HEK293T (cell line): ENCODE measurements around the gene ACACB.

Source experiments
- CTCF ChIA-PET: fragments of 350-600 bp; formaldehyde crosslinking; extraction: SDS; loops from one replicate; lab custom pipeline; 2021; ENCODE audit warnings: antibody characterized with exemption, inconsistent platforms; lab: Yijun Ruan, JAX
- POLR2A ChIA-PET: fragments of 350-600 bp; formaldehyde crosslinking; extraction: SDS; loops from one replicate; lab custom pipeline; 2020; ENCODE audit warnings: antibody characterized with exemption, inconsistent platforms; lab: Yijun Ruan, JAX
- DNase-seq: peaks from one replicate; pipeline ENCODE4 v3.0.0; 2012; ENCODE audit warnings: mixed read lengths; ENCODE audit errors: extremely low spot score
- ARNT ChIP-seq: fragments of 450-650 bp; IDR thresholded peaks from 2 replicates; pipeline ENCODE4 v1.6.1; 2017; ENCODE audit warnings: mild to moderate bottlenecking
- BHLHE40 ChIP-seq: fragments of 450-650 bp; IDR thresholded peaks from 2 replicates; pipeline ENCODE4 v1.6.1; 2016; ENCODE audit warnings: mild to moderate bottlenecking, moderate library complexity, borderline replicate concordance
- CTBP1 ChIP-seq: fragments of 450-650 bp; IDR thresholded peaks from 2 replicates; pipeline ENCODE4 v1.6.1; 2016; ENCODE audit warnings: borderline replicate concordance
- ELF4 ChIP-seq: fragments of 450-650 bp; IDR thresholded peaks from 2 replicates; pipeline ENCODE4 v1.6.1; 2017; ENCODE audit warnings: antibody characterized with exemption
- FOXA1 ChIP-seq: fragments of 450-650 bp; IDR thresholded peaks from 2 replicates; pipeline ENCODE4 v1.6.1; 2016; ENCODE audit warnings: mild to moderate bottlenecking
- FOXK2 ChIP-seq: fragments of 450-650 bp; IDR thresholded peaks from 2 replicates; pipeline ENCODE4 v1.6.1; 2016; ENCODE audit warnings: mild to moderate bottlenecking
- FOXM1 ChIP-seq: fragments of 450-650 bp; IDR thresholded peaks from 2 replicates; pipeline ENCODE4 v1.6.1; 2017; ENCODE audit warnings: mild to moderate bottlenecking, borderline replicate concordance
- HDGF ChIP-seq: fragments of 450-650 bp; IDR thresholded peaks from 2 replicates; pipeline ENCODE4 v1.6.1; 2017; ENCODE audit warnings: antibody characterized with exemption, borderline replicate concordance
- L3MBTL2 ChIP-seq: fragments of 450-650 bp; conservative IDR thresholded peaks from 2 replicates; pipeline ENCODE4 v1.6.1; 2016; ENCODE audit warnings: mild to moderate bottlenecking
- LEF1 ChIP-seq: fragments of 450-650 bp; IDR thresholded peaks from 2 replicates; pipeline ENCODE4 v1.6.1; 2017; ENCODE audit warnings: mild to moderate bottlenecking, borderline replicate concordance
- NFRKB ChIP-seq: fragments of 450-650 bp; IDR thresholded peaks from 2 replicates; pipeline ENCODE4 v1.6.1; 2016; ENCODE audit warnings: mild to moderate bottlenecking, moderate library complexity
- SP1 ChIP-seq: fragments of 450-650 bp; IDR thresholded peaks from 2 replicates; pipeline ENCODE4 v1.6.1; 2017
- SUZ12 ChIP-seq: fragments of 450-650 bp; IDR thresholded peaks from 2 replicates; pipeline ENCODE4 v1.6.1; 2016; ENCODE audit warnings: mild to moderate bottlenecking
- TARDBP ChIP-seq: fragments of 450-650 bp; IDR thresholded peaks from 2 replicates; pipeline ENCODE4 v1.6.1; 2016
- ZNF384 ChIP-seq: fragments of 450-650 bp; IDR thresholded peaks from 2 replicates; pipeline ENCODE4 v1.6.1; 2016
- TF ChIP-seq, protein P1 (sequence below): fragments of 450-650 bp; IDR thresholded peaks from 2 replicates; pipeline ENCODE4 v1.6.1; 2016

ACACB gene

DNA sequence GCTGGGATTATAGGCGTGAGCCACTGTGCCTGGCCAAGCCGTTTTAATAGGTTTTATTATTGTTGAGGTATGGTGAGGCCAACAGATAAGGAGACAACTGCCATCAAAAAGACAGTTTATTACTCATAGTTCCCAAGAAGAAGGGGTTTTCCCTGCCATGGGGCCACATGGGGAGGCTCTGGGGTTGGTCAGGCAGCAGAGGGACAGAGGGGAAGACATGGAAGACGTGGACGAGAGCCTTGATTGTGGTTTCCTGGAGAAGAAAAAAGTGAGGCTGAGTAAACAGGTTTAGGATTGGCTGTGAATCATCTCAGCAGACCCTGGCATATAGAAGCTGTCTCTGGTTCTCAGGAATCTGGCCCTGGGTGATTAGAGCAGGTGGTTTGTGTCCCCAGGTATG is 122.8 kb downstream of the ACACB start:
- TF ChIP-seq ZNF384 (no peak), BHLHE40 (no peak), ARNT (no peak), SUZ12 (no peak), TARDBP (no peak), HDGF (no peak), FOXK2 (no peak), ELF4 (no peak), CTBP1 (no peak), FOXA1 (no peak), SP1 (no peak), FOXM1 (no peak), NFRKB (no peak), L3MBTL2 (no peak), LEF1 (no peak)
- TF ChIP-seq, protein P1, sequence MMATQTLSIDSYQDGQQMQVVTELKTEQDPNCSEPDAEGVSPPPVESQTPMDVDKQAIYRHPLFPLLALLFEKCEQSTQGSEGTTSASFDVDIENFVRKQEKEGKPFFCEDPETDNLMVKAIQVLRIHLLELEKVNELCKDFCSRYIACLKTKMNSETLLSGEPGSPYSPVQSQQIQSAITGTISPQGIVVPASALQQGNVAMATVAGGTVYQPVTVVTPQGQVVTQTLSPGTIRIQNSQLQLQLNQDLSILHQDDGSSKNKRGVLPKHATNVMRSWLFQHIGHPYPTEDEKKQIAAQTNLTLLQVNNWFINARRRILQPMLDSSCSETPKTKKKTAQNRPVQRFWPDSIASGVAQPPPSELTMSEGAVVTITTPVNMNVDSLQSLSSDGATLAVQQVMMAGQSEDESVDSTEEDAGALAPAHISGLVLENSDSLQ: no peak
- no peak for DNase-seq
- ChIA-PET CTCF (interaction anchor here (0.6 kb wide), 1 partner anchor 25 kb away, joined by 3 read pairs; no protein-coding TSS in a partner anchor), POLR2A (no interaction called here)

DNA sequence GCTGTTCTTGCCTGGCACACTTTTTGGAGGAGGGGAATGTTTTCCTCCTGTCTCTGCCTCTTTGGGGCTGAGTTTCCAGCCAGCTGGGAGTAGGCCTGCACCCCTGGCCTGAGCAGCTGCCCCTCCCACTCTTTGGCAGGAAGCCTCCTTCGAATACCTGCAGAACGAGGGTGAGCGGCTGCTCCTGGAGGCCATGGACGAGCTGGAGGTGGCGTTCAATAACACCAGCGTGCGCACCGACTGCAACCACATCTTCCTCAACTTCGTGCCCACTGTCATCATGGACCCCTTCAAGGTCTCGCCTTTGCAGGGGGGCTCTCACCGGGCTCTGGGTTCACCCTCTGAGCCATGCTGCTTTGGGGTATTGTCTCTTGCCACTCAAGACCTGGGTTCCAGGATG is 123.3 kb downstream of the ACACB start:
- ChIA-PET CTCF (no interaction called here), POLR2A (no interaction called here)
- DNase-seq: no peak
- TF ChIP-seq FOXM1 (no peak), LEF1 (no peak), SUZ12 (no peak), ARNT (no peak)

DNA sequence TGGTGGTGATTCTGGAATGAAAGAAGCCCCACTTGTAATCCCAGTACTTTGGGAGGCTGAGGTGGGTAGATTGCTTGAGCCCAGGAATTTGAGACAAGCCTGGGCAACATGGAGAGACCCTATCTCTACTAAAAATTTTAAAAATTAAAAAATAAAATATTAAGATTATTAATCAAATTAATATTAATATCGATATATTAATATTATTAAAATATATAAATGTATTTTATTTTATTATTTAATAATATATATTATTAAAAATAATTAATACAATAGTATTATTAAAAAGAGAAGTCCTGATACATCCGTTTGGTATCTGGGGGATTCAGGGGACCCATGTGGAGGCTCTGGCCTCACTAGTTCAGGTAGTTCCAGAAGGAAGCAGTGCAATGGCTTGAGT is 124.0 kb downstream of the ACACB start:
- TF ChIP-seq SUZ12 (no peak), ARNT (no peak), L3MBTL2 (no peak), TARDBP (no peak), BHLHE40 (no peak), LEF1 (no peak), SP1 (no peak), FOXK2 (no peak), ELF4 (no peak), FOXA1 (no peak), FOXM1 (no peak), NFRKB (no peak), ZNF384 (no peak), CTBP1 (no peak), HDGF (no peak)
- TF ChIP-seq, protein P1: no peak
- ChIA-PET CTCF (no interaction called here), POLR2A (no interaction called here)
- no peak for DNase-seq

- no peak for DNase-seq
- no peak for TF ChIP-seq ELF4
- TF ChIP-seq HDGF: no peak
- TF ChIP-seq L3MBTL2: no peak
- TF ChIP-seq LEF1: no peak
- no peak for TF ChIP-seq SUZ12
- TF ChIP-seq BHLHE40: no peak
- TF ChIP-seq FOXK2: no peak
- no peak for TF ChIP-seq NFRKB
- no peak for TF ChIP-seq SP1
- TF ChIP-seq TARDBP: no peak
- TF ChIP-seq CTBP1: no peak
- no peak for TF ChIP-seq ARNT
- TF ChIP-seq, protein P1: no peak
- no peak for TF ChIP-seq FOXA1
- no peak for TF ChIP-seq ZNF384
- no peak for TF ChIP-seq FOXM1
- ChIA-PET POLR2A (no interaction called here), CTCF (no interaction called here)
Measured at GRCh38 chr12:109241936-109242335, 125.5 kb downstream of the ACACB start.

DNA sequence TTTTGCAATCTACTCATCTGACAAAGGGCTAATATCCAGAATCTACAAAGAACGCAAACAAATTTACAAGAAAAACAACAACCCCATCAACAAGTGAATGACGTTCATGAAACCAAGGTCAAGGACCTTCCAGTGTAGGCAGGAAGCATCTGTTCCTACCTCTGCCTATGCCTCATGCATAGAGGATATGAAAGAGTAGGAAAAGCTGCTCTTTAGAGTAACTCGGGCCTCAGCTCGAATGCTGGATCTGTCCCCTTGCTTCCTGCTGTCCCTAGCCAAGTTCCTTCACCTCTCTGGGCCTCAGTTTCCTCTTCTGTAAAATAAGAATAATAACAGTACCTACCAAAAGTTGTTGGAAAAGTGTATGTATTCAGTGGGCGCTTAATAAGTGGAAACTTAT is 127.7 kb downstream of the ACACB start:
- TF ChIP-seq FOXM1: no peak
- POLR2A ChIA-PET: no interaction called here
- CTCF ChIA-PET: interaction anchor here (0.5 kb wide), 1 partner anchor 142 kb away, joined by 5 read pairs; no protein-coding TSS in a partner anchor
- no peak for DNase-seq

DNA sequence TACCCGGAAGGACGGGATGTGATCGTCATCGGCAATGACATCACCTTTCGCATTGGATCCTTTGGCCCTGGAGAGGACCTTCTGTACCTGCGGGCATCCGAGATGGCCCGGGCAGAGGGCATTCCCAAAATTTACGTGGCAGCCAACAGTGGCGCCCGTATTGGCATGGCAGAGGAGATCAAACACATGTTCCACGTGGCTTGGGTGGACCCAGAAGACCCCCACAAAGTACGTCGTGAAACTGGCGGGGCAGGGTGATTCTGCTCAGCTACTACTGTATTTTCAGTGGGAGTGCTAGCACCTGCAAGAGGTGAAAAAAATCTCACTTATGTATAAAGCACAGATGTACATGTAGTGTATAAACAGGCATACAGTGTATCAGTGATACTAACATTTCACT is 129.8 kb downstream of the ACACB start:
- ChIA-PET POLR2A (no interaction called here), CTCF (no interaction called here)
- no peak for DNase-seq
- TF ChIP-seq NFRKB (no peak), L3MBTL2 (no peak), FOXA1 (no peak), TARDBP (no peak), ELF4 (no peak), FOXK2 (no peak), ARNT (no peak), LEF1 (no peak), BHLHE40 (no peak), SP1 (no peak), HDGF (no peak), ZNF384 (no peak), FOXM1 (no peak), CTBP1 (no peak), SUZ12 (no peak)
- TF ChIP-seq, protein P1: no peak
